Tibial artery (tissue), 4 donors: ENCODE data around the gene IGSF10.

Experiments used
- DNase-seq, 2 donors: peaks; one replicate each; pipeline ENCODE4 v3.0.0-alpha.2; 2019
- H3K27ac ChIP-seq, 2 donors: fragments of 200-600 bp; sonication (generic) in 1 of 2; 1 replicate in 1 of 2; 2 replicates in 1 of 2; pipeline ENCODE4 v1.5.1; 2018 to 2019; ENCODE audit warnings: mild to moderate bottlenecking in 1 of 2
- H3K27me3 ChIP-seq, 2 donors: fragments of 200-600 bp; sonication (generic) in 1 of 2; one replicate each; pipeline versions ENCODE4 v1.5.1 to v1.6.0; 2016 to 2019
- H3K36me3 ChIP-seq, 3 donors: fragments of 200-600 bp; sonication (generic) in 2 of 3; one replicate each; pipeline ENCODE4 v1.5.1; 2016 to 2019; ENCODE audit warnings: mild to moderate bottlenecking in 2 of 3
- H3K4me1 ChIP-seq, 4 donors: fragments of 200-600 bp; sonication (generic) in 2 of 4; 1 replicate in 3 of 4; 2 replicates in 1 of 4; pipeline ENCODE4 v1.5.1; 2016 to 2019
- H3K4me3 ChIP-seq, 2 donors: fragments of 200-600 bp; sonication (generic) in 1 of 2; 1 replicate in 1 of 2; 2 replicates in 1 of 2; pipeline ENCODE4 v1.5.1; 2018 to 2019; ENCODE audit warnings: mild to moderate bottlenecking in 2 of 2
- H3K9me3 ChIP-seq, 3 donors: fragments of 200-600 bp; sonication (generic) in 1 of 3; one replicate each; pipeline ENCODE4 v1.5.1; 2016 to 2019
- intact Hi-C: fragments of 100-400 bp; cut with DNase I; formaldehyde crosslinking; loops from one replicate; pipeline ENCODE4 v1.15.0; 2023; ENCODE audit warnings: low total_unique reads
- TF ChIP-seq, protein P1 (sequence below), 2 experiments: fragments of 200-600 bp in 1 of 2; fragments of 450-650 bp in 1 of 2; IDR thresholded peaks; one replicate each; pipeline ENCODE4 v1.5.1; 2017 to 2019; ENCODE audit warnings: antibody characterized with exemption in 2 of 2, mild to moderate bottlenecking in 1 of 2, moderate library complexity in 1 of 2

IGSF10 gene

DNA sequence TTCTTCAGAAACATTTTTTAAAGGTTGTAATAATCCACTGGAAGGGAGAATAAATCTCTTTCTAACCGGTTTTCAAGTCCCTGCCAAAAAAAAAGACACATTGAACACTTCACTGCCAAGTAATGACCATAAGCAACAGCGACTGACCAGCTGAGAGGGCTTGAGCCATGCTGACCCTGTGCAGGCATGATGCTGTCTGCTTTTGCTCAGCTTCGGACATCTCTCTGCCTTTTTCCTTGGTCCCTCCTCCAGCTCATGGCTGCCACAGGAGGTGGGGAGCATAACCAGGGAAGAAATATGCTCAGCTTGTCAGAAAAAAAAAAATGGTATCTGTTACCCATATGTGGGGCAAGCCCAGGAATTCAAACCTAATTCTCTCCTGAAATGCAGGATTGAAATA is 1.5 kb downstream of the IGSF10 start:
- H3K27ac ChIP-seq = no peak overlapping the region
- no peak for DNase-seq
- intact Hi-C loops = no loop called here
- no peak overlapping the region for H3K4me3 ChIP-seq
- no peaks in the 10 kb centered on the region for H3K9me3 ChIP-seq
- peaks cover 0 to 9% (median 4%) of the 10 kb centered on the region in 4 donors for H3K4me1 ChIP-seq
- peaks cover 0 to 10% of the 10 kb centered on the region in 2 donors for H3K27me3 ChIP-seq
- TF ChIP-seq, protein P1, sequence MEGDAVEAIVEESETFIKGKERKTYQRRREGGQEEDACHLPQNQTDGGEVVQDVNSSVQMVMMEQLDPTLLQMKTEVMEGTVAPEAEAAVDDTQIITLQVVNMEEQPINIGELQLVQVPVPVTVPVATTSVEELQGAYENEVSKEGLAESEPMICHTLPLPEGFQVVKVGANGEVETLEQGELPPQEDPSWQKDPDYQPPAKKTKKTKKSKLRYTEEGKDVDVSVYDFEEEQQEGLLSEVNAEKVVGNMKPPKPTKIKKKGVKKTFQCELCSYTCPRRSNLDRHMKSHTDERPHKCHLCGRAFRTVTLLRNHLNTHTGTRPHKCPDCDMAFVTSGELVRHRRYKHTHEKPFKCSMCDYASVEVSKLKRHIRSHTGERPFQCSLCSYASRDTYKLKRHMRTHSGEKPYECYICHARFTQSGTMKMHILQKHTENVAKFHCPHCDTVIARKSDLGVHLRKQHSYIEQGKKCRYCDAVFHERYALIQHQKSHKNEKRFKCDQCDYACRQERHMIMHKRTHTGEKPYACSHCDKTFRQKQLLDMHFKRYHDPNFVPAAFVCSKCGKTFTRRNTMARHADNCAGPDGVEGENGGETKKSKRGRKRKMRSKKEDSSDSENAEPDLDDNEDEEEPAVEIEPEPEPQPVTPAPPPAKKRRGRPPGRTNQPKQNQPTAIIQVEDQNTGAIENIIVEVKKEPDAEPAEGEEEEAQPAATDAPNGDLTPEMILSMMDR (IDR thresholded peaks at IDR 0.05) = no peak
- H3K36me3 ChIP-seq = no peaks in the 10 kb centered on the region

DNA sequence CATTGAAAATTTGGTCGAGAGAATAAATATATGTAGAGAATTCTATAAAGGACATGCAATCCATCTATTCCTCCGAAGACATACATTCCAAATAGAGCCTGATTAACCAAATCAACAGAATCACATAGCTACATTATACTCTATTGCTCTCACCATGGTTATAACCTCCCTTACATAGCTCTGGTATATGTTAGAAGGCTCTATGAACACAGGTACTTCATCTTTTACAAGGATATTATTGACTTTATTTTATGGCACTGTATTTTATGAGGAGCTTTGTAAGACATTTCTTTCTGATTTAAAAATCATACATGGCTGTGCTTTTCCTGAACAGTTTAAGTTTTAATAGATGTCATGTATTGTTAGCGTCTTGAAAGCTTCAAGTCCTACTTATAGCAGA is 4.8 kb downstream of the IGSF10 start:
- peaks cover 0 to 5% of the 10 kb centered on the region in 2 donors for H3K27me3 ChIP-seq
- no peak overlapping the region for H3K27ac ChIP-seq
- no peak for DNase-seq
- H3K9me3 ChIP-seq = no peaks in the 10 kb centered on the region
- H3K36me3 ChIP-seq = no peaks in the 10 kb centered on the region
- TF ChIP-seq, protein P1 (IDR thresholded peaks at IDR 0.05) = no peak
- intact Hi-C loops = no loop called here
- H3K4me1 ChIP-seq = peaks cover 0 to 6% (median 3%) of the 10 kb centered on the region in 4 donors
- no peak overlapping the region for H3K4me3 ChIP-seq

DNA sequence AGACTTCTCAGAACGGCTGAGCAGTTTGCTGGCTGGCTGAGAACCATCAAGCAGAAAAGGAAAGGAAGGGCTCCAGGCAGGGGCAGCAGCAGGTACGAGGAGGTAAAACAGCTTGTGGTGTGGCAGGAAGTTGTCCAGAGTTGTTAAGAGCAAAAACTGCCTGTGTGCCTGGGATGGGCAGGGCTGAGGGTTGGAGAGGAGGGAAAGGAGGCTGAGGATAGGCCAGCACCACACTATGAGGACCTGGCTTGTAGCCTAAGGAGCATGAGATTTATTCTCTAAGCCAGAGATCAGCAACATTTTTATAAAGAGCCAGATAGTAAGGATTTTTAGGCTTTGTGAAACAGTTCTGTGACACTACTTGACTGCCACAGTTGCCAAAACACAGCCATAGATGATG is 8.0 kb downstream of the IGSF10 start:
- TF ChIP-seq, protein P1 (IDR thresholded peaks at IDR 0.05) = no peak
- no peaks in the 10 kb centered on the region for H3K27me3 ChIP-seq
- no peaks in the 10 kb centered on the region for H3K4me1 ChIP-seq
- no peak overlapping the region for H3K27ac ChIP-seq
- no peaks in the 10 kb centered on the region for H3K9me3 ChIP-seq
- intact Hi-C loops = no loop called here
- DNase-seq = no peak
- H3K4me3 ChIP-seq = no peak overlapping the region
- no peaks in the 10 kb centered on the region for H3K36me3 ChIP-seq

- Histone ChIP-seq H3K27ac (no peak overlapping the region), H3K36me3 (no peaks in the 10 kb centered on the region), H3K4me3 (no peak overlapping the region), H3K4me1 (no peaks in the 10 kb centered on the region), H3K27me3 (no peaks in the 10 kb centered on the region), H3K9me3 (no peaks in the 10 kb centered on the region)
- DNase-seq = no peak
- TF ChIP-seq, protein P1 (IDR thresholded peaks at IDR 0.05) = no peak
- intact Hi-C loops = no loop called here
Observed at GRCh38 chr3:151452368-151452767, 8.5 kb downstream of the IGSF10 start.

DNA sequence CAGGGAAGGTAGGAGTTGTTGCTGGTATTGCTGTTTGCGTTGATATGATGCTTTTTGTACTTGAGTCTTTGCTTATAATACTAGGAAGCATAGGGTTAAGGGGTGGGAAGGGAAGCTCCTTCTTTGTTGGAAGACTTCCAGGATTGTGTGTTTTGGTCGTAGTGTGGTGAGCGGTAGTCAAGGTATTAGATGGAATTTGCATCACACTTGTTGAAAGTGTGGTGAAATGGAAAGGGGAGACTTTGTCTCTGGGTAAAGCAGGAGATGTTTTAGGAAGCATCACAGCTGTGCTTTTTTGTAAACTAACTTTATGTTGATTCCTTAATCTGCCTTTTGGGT is 14.9 kb downstream of the IGSF10 start:
- no peaks in the 10 kb centered on the region for H3K9me3 ChIP-seq
- no peaks in the 10 kb centered on the region for H3K36me3 ChIP-seq
- no peaks in the 10 kb centered on the region for H3K27me3 ChIP-seq
- no peak overlapping the region for H3K4me3 ChIP-seq
- H3K27ac ChIP-seq = no peak overlapping the region
- intact Hi-C loops = no loop called here
- no peaks in the 10 kb centered on the region for H3K4me1 ChIP-seq
- no peak for DNase-seq
- TF ChIP-seq, protein P1 (IDR thresholded peaks at IDR 0.05) = no peak
